ENCODE data around the gene WWOX.

The WWOX gene

DNA sequence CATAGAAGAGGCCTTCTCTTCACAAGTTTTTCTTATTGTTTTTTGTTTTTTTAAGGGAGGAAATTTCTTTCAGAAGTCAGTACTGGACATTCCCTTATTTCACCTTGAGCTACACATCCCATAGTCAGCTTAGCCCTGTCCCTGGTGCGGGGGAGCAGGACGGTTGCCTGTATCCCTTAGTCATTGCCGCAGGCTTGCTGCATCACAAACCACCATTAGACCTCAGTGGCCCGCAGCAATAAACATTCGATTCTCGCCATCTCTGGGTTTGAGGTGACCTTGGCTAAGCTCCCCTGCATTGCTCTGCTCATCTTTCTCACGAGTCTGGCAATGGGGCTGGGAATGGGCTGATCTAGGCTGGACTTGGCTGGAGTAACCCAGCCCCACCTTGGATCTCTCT lies 692.5 kb downstream of the WWOX start:
- no peak for DNase-seq (ENCODE audit: low read depth, low spot score)

DNA sequence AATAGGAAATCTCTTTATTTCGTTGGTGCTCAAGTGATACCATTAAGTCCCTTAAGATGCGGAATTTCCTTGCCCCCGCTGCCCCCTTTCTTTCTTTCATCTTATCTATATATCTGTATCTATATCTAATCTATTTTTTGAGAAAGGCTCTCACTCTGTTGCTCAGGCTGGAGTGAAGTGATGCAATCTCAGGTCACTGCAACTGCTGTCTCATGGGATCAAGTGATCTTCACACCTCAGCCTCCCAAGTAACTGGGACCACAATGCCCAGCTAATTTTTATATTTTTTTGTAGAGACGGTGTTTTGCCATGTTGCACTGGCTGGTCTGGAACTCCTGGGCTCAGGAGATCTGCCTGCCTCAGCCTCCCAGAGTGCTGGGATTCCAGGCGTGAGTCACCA lies 693.5 kb downstream of the WWOX start:
- no peak for DNase-seq (ENCODE audit: low read depth, low spot score)

DNA sequence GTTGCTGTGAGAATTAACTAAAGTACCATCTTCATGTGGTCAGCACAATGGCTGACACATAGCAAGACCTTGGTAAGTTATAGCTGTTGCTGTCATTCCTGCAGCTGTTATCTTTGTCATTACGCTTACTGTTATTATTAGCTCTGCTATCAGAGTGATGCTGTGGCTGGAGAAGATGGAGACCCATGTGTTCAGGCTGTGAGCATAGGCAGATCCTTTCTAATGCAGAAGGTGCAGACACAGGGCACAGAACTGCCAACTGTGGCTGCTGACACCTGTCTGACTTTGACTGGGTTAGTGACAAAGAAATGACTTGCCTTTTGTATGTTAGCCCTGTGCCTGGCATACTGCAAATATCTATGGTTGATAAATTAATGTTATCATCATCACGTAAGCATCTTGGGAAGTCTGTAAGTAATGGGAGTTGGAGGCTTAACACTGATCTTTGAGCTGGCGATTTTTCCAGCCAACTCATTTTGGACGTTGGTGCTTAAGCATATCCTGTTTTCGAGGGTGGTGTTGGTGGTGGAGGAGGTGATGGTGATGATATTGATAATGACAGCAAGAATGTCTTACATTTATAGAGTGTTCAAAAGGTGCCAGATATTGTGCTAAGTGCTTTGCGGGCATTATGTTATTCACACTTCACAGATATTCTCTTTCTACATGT lies 695.3 kb downstream of the WWOX start:
- no peak for DNase-seq (ENCODE audit: low read depth, low spot score)

DNA sequence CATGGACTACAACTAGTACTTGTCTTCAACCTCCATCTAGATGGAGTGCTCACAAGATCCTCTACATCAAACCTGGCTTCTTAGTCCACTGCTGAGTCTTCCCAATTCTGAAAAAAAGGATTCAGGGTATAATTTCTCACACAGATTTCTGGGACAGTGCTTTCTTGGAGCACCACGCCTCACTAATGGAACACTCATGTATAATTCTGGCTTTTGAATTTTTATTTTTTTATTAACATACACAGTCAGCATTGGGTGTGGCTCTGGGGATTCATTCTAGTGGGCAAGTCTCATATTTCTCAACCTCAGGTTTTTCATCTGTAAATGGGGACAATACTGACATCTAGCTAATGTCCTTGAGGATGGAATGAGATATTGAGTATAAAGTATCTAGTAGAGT lies 696.0 kb downstream of the WWOX start:
- no peak for DNase-seq (ENCODE audit: low read depth, low spot score)

DNA sequence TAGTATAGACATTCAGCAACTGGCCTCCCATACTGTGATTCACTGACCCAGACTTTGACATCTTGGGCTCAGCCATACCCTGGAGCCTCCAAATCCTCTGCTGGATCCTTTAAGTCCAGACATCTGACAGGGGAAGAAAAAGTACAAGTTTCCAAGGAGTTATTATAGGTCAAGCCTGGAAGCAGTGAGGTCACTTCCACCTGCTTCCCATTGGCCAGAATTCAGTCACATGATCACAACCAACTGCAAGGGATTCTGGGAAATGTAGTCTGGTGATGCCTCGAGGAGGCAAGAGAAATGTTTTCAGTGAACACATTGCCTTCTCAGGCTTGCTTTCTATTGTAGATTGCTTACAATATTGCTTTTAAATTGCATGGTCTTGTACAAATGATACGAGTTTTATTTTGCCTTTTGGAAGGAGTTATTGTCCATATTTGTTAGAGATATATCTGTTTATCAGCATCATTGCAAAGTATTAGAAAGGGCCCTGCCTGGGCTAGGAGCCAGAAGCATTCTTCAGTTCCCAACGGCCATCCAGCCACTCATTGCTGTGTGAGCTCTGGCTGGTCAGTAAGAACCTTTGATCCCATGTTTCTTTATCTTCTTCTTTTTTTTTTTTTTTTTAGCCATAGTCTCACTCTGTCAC lies 696.9 kb downstream of the WWOX start:
- peak; percentile 78 for DNase-seq (ENCODE audit: low read depth, low spot score)

DNA sequence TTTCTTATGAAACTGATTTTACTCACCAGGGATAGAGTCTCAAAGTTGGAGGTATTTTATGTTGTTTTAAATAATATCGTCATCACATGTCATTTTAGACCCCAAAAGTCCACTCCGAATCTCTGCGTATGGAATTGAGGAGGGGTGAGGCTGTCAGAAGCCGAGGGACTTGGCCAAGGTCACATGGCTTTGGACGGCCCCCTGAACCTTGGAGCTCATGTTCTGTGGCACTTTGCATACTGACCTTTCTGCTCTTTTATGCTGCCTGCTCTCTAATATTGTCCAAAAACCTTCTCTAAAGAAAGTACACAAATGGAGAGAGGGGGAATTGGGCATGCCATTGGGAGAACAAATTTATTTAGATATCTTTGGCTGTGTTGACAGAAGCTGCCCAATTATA lies 700.0 kb downstream of the WWOX start:
- no peak for DNase-seq (ENCODE audit: low read depth, low spot score)

DNA sequence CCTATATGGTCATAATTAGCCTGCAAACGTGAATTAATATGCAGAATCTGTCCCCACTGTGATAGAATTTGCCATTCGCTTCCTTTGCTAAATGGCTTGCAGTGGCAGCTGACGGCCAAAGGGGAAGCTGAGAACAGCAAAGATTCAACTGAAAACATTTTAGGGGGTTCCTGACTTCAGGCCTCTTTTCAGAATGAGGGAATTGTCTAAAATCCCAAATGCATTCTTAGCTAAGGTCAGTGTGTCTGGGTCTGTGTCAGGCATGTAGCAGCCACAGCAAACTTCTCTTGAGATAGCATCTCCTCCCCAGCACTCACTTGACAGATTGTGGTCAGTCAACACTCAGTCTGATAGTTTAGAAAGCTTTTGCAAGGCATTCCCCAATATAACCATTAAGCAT lies 701.1 kb downstream of the WWOX start:
- DNase-seq (ENCODE audit: low read depth, low spot score): no peak

DNA sequence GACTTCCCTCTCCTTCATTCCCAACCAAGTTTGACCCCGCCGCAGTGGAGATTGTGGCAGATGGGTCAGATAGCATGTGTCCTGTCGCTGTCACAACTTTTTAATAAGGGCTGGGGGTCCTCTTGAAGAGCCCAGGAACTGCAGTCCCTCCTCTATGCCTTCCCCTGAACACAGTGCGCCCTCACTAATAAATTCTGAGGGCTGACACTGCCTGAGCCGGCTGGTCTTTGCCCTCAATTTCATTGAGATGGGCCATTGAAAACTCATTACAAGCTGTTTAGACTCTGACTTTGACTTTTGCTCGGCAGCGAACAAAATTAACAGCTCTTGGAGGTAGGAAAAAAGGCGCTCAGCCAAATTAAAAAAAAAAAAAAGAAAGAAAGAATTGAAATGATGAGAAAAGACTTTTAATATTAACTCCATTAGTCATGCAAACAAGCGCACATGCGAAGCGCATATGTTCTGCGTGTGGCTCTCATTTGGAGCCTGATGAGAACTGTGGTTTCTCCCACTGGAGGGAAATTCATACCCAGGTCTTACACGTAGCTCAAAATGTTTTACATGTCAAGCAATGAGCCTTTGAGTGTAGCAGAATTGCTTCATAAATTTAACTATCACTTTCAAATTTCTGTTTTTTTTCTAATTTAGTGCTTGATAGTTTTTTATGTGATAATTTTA lies 704.7 kb downstream of the WWOX start:
- DNase-seq (ENCODE audit: low read depth, low spot score): no peak

DNA sequence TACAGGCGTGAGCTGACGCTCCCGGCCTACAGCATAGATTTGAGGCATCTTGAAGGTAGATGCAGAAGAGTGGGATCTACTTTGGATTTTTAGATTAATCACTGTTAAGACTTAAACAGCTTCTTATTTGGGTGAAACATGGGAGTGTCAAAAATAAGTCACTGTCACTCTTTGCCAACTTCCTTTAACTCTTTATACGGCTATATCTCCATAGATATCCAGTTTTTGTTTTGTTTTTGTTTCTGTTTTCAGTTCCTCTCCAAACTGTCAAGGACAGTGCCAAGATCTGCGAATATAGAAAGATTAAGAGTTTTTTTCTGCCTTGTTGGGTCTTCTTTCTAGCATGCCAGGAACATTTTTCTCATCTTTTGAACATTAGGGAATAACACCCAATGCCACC lies 706.1 kb downstream of the WWOX start:
- no peak for DNase-seq (ENCODE audit: low read depth, low spot score)

DNA sequence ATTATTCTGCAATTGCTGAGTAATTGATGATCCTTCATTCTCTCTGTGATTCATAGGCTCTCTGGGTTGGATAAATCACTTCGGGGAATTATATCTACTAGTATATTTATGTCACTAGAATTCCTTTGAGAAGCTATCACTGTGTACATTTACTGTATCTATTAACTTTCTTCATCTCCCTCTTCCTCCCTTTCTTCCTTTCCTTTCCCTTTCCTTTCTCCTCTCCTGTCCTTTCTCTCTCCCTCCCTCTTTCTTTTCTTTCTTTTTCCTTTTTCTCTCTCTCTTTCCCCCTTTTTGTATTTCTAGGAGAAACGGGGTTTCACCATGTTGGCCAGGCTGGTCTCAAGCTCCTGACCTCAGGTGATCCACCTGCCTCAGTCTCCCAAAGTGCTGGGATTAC lies 711.8 kb downstream of the WWOX start:
- no peak for DNase-seq (ENCODE audit: low read depth, low spot score)

DNA sequence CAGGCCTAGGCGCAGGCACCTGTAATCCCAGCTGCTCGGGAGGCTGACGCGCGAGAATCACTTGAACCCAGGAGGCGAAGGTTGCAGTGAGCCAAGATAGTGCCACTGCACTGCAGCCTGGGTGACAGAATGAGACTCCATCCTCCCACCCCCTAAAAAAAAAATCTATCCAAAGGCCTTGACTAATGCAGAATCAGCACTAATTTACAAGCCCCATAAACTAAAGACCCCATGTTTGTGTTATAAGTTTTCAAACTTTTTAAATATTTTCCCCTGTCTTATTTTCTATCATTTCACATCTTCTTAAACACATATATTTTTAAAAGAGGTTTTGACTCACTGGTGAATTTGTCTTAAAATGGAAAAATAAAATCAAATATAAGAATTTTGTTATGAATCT lies 713.1 kb downstream of the WWOX start:
- DNase-seq (ENCODE audit: low read depth, low spot score): no peak

DNA sequence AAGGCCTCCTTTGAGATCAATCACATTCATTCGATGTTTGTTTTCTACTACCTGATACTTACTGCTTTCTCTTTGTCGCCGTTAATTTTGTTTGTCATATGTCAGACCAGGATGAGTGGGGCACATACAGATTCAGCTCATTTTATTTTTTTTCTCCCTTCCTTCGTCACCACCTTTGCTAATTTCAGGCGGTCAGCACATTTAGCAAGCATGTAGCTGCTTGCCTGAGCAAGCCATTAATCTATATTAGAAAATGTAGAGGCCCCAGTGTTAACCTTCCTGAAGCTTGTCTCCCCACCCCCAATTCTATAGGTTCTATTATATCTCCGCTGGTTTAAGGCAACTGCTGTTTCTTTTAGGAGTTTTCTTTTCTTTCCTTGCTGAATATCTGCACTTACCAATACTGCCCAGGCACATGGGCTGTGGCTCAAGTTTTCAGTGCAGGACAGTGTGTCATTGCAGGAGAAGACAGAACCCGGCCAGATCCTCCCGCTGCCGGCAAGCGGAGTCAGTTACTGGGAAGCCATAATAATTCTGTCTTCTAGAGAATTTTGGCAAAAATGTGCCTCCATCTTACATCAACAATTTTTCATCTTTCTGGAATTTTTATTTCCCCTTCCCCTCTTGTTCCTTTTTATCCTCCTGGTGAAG lies 714.3 kb downstream of the WWOX start:
- no peak for DNase-seq (ENCODE audit: low read depth, low spot score)

DNA sequence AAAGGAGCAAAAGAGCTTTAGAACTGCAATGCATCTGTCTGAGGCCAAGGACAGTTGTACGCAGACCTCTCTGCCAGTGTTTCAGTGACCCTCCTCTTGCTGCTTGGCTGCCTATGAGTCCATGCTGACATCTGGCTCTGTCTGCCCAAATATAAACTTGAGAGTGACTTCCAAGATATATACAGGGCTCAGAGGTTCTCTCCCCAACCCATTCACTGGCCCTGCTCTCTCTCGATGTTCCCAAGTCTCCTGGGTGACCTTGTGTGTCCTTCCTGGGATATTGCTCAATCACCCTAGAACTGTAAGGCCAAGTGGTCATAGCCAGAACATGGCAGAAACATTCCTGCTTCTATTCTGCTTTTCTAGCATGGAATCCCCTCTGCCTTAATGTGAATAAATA lies 716.3 kb downstream of the WWOX start:
- DNase-seq (ENCODE audit: low read depth, low spot score): no peak

DNA sequence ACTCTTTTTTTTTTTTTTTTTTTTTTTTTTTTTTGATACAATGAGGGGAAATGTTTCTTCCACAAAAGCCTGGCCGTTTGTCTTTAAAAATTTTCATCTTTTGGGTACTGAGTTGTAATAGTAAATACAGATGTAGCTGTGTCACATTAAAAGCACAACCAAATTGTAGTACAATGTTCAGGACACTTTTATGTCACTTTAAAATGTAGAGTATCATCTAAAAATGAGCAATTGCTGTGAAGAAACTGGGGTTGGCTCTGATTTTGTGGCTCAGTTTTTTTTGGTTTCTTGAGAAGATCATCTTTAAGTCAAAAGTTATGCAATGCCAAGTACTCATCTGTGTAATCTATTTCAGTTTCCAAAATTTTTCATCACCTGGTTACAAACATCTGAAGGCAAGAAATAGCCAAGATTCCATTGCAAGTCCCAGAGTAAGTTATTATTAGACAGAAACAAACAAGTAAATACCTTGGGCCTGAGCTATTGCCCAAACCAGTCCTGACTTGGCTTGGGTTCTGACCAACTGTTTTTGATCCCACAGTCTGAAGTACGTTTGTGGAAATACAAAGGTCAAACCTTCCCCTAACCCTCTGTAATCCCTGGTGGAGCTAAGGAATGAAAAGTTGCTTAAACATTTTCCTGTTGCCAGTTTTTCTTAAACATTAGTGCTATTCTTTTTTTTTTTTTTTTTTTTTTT lies 717.2 kb downstream of the WWOX start:
- DNase-seq (ENCODE audit: low read depth, low spot score): no peak

DNA sequence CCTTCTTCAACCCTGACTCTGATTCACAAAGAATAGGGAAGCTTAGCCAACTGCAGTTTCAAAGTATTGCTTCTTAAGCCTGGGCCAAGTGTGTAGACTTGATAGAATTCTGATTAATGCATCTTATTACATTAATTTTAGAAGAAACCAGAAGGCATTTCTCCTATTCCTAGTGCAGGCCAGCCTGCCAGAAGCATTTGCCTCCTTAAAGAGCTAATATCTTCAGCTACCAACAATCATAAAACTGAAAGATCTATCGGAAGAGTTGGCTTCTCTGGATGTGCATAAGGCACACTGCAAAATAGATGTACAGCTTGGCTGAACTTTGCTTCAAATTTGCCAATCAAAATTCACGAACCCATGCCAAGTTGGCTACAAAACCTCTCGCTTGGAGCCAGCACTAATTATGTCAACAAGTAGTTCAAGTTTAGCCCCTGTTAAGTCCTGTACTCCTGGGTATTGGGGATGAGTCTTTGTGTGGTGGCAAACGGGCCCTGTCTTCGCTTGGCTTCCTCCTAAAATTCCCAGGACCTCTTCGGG lies 717.8 kb downstream of the WWOX start:
- DNase-seq (ENCODE audit: low read depth, low spot score): no peak

DNA sequence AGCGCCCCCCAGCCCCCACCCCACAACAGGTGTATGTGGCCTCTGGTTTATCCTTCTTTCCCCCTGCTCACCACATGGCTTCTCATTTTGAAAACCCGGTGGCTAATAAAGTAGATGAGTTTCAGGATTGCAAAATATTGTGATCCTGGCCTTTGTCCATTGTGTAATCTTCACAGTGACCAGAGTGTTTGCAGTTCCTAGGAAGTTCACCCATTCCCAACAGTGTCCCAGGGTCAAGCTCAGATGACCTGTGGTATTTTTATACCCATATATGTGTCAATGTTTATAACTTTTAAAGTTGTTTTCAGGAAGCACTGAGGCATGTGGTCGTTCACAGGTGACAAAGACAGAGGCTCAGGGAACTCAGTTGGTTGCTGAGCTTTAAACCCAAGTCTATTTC lies 721.9 kb downstream of the WWOX start:
- no peak for DNase-seq (ENCODE audit: low read depth, low spot score)

DNA sequence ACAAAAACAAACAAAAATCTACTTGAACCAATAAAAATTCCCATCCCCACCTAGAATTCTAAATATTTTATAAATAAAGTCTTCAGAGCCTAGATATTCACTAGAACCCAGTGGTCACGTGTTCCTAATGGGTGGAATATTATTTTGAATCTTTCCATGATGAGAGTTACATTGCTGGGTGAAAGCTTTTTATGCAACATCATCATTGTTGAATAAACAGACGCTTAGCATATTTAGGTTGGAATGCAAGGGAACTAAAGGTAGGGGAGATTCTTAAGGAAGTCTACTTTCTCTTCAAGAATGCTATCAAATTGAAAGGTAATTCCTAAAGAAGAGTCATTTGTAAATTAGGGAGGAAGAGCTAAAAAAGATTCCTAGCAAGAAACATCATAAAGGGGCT lies 723.1 kb downstream of the WWOX start:
- DNase-seq (ENCODE audit: low read depth, low spot score): no peak

DNA sequence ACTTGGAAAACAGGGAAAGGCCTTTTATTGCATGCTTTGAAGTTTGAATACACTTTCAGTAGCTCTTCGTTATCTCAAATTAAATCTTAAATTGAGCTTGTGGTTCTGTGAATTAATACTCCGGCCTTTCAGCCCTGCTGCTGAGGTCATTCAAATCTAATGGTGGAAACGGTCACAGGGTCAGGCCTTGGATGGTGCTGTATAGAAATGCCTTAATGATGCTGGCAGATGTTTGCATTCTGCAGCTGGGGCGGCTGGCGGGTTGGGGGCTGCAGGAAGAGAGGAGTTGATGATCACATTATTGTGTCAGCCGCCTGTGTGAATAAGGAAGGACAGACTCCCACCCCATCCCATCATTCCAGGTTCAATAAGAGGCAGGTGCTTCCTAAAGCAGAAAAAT lies 723.6 kb downstream of the WWOX start:
- DNase-seq (ENCODE audit: low read depth, low spot score): no peak

DNA sequence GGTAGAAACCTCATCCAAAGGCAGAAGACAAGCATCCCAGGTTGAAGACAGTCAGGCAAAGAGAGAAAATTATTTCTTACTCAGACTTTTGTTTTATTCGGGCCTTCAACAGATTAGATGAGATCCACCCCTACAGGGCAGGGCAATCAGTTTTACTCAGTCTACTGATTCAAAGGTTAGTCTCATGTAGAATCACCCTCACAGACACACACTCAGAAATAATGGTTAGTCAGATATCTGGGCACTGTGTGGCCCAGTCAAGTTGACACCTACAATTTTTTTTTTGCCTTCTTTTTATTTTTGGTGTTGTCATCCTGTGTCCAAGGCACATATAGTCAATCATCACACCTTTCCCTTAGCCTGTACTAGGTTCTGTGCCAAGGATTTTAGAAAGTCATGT lies 729.8 kb downstream of the WWOX start:
- DNase-seq (ENCODE audit: low read depth, low spot score): no peak

DNA sequence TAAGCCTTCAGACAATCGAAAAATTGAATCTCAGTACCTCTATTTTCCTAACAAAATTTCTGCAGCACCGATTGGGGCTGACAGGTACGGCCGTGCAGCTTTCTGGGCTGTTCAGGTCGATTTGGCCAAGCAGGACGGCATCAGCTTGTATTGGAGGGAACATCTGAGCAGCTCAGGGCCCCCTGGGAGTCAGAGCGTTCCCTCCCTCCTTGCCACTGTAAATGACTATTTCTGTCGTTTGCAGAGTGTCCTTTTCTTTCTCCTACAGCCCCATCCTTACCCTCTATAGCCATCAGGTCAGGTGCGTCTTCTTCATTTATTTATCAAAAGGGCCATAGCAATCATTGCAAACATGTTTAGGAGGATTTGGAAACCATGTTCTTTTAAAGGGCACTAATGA lies 731.1 kb downstream of the WWOX start:
- DNase-seq (ENCODE audit: low read depth, low spot score): no peak

DNA sequence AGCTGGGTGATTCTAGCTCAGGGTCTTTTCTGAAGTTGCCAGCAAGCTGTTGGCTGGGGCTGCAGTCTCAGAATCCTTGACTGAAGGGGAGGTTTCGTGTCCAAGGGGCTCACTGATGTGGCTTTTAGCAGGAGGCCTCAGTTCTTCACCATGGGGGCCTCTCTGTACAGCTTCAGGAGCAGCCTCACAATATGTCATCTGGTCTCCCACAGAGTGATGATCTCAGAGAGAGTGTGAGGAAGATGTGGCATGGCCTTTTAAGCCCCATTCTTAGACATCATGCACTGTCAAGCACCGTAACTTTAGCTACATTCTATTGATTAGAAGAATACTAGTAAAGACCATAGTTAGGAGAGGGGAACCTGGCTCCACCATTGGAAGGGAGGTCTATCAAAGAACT lies 732.6 kb downstream of the WWOX start:
- DNase-seq (ENCODE audit: low read depth, low spot score): no peak
